ENCODE measurements around the gene ENOSF1.

ENOSF1 gene

DNA sequence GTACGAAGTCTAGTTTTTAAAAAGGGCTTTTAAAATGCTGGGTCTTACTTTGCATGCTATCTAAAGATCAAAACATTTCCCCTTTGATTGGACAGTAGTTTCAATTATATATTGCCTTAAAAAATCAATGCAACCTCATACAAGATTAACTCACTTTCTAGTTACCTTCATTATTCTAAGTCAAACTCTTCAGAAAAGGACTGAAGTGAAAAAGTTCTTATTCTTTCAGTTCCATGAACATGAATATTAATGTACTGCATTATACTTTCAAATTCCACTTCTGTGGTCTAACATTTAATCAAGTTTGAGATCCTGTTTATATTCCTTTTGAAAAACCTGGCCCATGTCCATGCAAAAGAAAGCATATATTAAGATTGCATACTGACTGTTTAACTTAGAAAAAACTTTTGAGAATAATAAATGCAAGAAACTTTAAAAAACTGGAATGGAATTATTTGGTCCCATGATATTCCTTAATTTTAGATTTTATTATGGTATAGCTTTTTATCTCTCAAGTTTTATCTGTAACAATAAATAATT lies 11.2 kb upstream of the ENOSF1 start:
- H3K4me1 ChIP-seq = no peaks in the 10 kb centered on the region
- no peak overlapping the region for H3K4me3 ChIP-seq (ENCODE audit: low read depth, low read length)
- H3K27me3 ChIP-seq = no peaks in the 10 kb centered on the region
- no peak for DNase-seq
- H3K9me3 ChIP-seq = no peaks in the 10 kb centered on the region
- no peaks in the 10 kb centered on the region for H3K36me3 ChIP-seq
- TF ChIP-seq, protein P1, sequence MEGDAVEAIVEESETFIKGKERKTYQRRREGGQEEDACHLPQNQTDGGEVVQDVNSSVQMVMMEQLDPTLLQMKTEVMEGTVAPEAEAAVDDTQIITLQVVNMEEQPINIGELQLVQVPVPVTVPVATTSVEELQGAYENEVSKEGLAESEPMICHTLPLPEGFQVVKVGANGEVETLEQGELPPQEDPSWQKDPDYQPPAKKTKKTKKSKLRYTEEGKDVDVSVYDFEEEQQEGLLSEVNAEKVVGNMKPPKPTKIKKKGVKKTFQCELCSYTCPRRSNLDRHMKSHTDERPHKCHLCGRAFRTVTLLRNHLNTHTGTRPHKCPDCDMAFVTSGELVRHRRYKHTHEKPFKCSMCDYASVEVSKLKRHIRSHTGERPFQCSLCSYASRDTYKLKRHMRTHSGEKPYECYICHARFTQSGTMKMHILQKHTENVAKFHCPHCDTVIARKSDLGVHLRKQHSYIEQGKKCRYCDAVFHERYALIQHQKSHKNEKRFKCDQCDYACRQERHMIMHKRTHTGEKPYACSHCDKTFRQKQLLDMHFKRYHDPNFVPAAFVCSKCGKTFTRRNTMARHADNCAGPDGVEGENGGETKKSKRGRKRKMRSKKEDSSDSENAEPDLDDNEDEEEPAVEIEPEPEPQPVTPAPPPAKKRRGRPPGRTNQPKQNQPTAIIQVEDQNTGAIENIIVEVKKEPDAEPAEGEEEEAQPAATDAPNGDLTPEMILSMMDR (IDR thresholded peaks at IDR 0.05; ENCODE audit: low read depth, low read length) = no peak

DNA sequence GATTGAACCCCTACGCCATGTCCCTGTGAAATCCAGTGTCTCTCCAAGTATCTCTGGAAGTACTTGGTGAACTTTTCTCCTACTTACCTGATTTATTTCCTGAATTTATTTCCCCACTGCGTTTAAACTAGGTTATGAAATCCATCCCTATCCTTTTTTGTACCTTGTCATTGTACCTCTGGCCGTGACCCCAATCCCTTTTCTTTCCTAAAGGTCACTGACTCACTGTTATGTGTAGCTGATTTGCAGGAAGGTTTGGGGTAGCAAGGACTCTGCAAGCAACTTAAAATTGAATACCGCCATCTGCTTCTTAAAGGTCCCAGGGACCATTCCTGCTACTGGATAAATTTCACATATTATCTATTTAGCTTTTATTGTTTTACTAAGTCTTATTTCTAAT lies 4.6 kb upstream of the ENOSF1 start:
- Histone ChIP-seq H3K4me1 (no peaks in the 10 kb centered on the region), H3K27me3 (no peaks in the 10 kb centered on the region), H3K9me3 (no peaks in the 10 kb centered on the region), H3K4me3 (ENCODE audit: low read depth, low read length) (no peak overlapping the region), H3K36me3 (no peaks in the 10 kb centered on the region)
- no peak for DNase-seq
- TF ChIP-seq, protein P1 (IDR thresholded peaks at IDR 0.05; ENCODE audit: low read depth, low read length) = no peak

DNA sequence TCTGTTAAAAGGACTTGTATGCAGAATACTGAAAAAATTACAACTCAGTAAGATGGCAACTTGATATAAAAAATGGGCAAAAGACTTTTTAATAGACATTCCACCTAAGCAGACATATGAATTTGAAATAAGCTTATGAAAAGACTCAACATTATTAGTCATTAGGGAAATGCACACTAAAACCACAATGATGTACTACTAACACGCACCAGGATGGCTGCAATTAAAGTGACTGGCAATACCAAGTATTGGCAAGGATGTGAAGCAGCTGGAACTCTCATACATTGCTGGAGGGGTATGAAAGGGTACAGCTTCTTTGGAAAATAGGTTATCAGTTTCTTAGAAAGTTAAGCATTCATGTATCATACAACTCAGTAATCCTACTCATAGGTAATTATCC lies 3.2 kb upstream of the ENOSF1 start:
- Histone ChIP-seq H3K4me3 (ENCODE audit: low read depth, low read length) (no peak overlapping the region), H3K36me3 (no peaks in the 10 kb centered on the region), H3K27me3 (no peaks in the 10 kb centered on the region), H3K9me3 (no peaks in the 10 kb centered on the region), H3K4me1 (no peaks in the 10 kb centered on the region)
- TF ChIP-seq, protein P1 (IDR thresholded peaks at IDR 0.05; ENCODE audit: low read depth, low read length) = no peak
- DNase-seq = no peak

DNA sequence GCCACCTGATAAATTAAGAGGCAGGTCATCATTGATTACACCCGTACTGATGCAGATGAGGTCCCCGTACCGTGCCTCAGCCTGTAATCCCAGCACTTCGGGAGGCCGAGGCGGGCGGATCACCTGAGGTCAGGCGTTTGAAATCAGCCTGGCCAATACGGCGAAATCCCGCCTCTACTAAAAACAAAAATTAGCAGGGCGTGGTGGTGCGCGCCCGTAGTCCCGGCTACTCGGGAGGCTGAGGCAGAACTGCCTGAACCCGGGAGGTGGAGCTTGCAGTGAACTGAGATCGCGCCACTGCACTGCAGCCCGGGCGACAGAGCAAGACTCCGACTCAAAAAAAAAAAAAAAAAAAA lies 683 bp upstream of the ENOSF1 start:
- H3K4me1 ChIP-seq = no peaks in the 10 kb centered on the region
- TF ChIP-seq, protein P1 (IDR thresholded peaks at IDR 0.05; ENCODE audit: low read depth, low read length) = no peak

DNA sequence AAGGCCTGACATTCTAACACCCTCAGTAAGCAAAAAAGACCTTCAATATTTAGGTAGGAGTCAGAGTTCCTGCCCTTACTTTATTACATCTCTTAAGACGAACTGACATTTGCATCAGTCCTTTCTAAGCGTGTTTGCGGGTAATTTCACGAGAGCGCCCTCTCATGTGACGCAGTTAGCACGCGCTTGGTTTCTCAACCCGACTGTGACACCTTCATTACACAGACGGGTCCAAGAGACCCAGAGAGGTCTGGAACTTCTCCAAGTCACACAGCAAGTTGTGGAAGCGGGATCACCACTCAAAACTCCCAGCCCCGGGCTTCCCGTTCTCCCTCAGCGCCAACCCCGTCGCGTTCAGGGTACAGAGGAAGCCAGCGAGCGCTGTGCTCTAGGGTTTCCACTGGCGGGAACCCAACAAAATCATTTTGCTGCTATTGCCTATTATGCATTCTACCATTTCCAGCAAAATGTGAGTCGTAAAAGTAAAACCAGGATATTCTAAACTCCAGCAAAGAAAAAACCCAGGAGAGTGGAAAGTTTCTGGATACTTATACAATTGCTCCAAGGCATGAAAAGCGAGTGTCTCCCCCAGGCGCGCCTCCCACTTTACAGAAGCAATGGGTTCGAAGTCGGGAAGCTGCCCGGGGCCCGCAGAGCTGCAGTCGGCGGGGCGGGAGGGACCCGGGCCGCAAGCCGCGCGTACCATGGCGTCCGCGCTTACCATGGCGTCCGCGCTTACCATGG lies 601 bp downstream of the ENOSF1 start:
- Histone ChIP-seq H3K27me3 (no peaks in the 10 kb centered on the region), H3K4me3 (ENCODE audit: low read depth, low read length) (peak overlapping the region; percentile 84), H3K4me1 (no peaks in the 10 kb centered on the region), H3K9me3 (no peaks in the 10 kb centered on the region), H3K36me3 (no peaks in the 10 kb centered on the region)
- DNase-seq = peak; percentile 30
- TF ChIP-seq, protein P1 (IDR thresholded peaks at IDR 0.05; ENCODE audit: low read depth, low read length) = 0 out of 2 replicates have a peak, but pooled peaks have one; percentile 5

More for the DNA sequence above, 683 bp upstream of the ENOSF1 start:
- no peaks in the 10 kb centered on the region for H3K27me3 ChIP-seq
- no peak overlapping the region for H3K4me3 ChIP-seq (ENCODE audit: low read depth, low read length)
- no peaks in the 10 kb centered on the region for H3K36me3 ChIP-seq
- DNase-seq = no peak
- H3K9me3 ChIP-seq = no peaks in the 10 kb centered on the region

DNA sequence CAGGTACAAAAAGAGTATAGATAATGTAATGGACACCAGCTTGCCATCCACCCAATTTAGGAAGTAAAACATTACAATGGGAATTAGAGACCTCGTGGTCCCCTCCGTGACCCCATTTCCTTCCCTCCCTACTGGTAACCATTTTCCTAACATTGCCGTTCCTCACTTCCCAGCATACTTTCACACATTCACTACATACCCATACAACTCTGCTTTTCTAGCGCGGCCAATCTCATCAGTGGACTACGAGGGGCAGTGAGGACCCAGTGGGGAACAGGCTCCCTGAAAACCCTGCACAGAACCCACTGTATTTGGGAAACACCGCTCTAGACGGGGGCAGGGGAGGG lies 1.1 kb downstream of the ENOSF1 start:
- no peak for DNase-seq
- Histone ChIP-seq H3K9me3 (no peaks in the 10 kb centered on the region), H3K36me3 (no peaks in the 10 kb centered on the region), H3K4me1 (no peaks in the 10 kb centered on the region), H3K27me3 (no peaks in the 10 kb centered on the region), H3K4me3 (ENCODE audit: low read depth, low read length) (peak overlapping the region; percentile 84)
- TF ChIP-seq, protein P1 (IDR thresholded peaks at IDR 0.05; ENCODE audit: low read depth, low read length) = no peak
